Activated B cell treated with CpG ODN at 0.5 μM for 24 hours (primary cell): ENCODE results near the gene RFTN2. TPM values are rescaled to one million over a fixed set of nuclear protein-coding genes. Genes with fewer than 3 reads are reported as not detected.

Experiments used
- ATAC-seq: fragments of 200-7000 bp; cut with Tn5 transposase; one replicate; pipeline ENCODE4 v1.10.0; 2021; ENCODE audit warnings: low read depth, mild to moderate bottlenecking, moderate library complexity
- CTCF ChIA-PET: fragments of 350-600 bp; sonication (Branson Sonifier 250); formaldehyde crosslinking; loops from one replicate; lab custom pipeline; 2021; ENCODE audit warnings: antibody characterized with exemption; lab: Charles Lee
- POLR2A ChIA-PET: fragments of 350-600 bp; sonication (Branson Sonifier 250); formaldehyde crosslinking; loops from one replicate; lab custom pipeline; 2021; ENCODE audit warnings: antibody characterized with exemption; lab: Charles Lee
- DNase-seq: peaks from one replicate; pipeline ENCODE4 v3.0.0; 2022
- H3K27ac Mint-ChIP-seq: one replicate; pipeline ENCODE4 v1.8.0; 2020; ENCODE audit warnings: mixed read lengths
- H3K27me3 Mint-ChIP-seq: one replicate; pipeline ENCODE4 v1.8.0; 2021; ENCODE audit warnings: mixed read lengths
- H3K36me3 Mint-ChIP-seq: one replicate; pipeline ENCODE4 v1.8.0; 2021; ENCODE audit warnings: low read depth, mixed read lengths
- H3K4me1 Mint-ChIP-seq: one replicate; pipeline ENCODE4 v1.8.0; 2021; ENCODE audit warnings: mixed read lengths
- H3K4me3 Mint-ChIP-seq: one replicate; pipeline ENCODE4 v1.8.0; 2020; ENCODE audit warnings: mild to moderate bottlenecking, mixed read lengths
- H3K9me3 Mint-ChIP-seq: one replicate; pipeline ENCODE4 v1.8.0; 2020; ENCODE audit warnings: mixed read lengths
- CTCF ChIP-seq: fragments of 200-600 bp; IDR thresholded peaks from one replicate; pipeline ENCODE4 v1.8.0; 2022; ENCODE audit warnings: antibody characterized with exemption, mild to moderate bottlenecking
- intact Hi-C: fragments of 100-400 bp; cut with micrococcal nuclease; formaldehyde crosslinking; loops from one replicate; pipeline ENCODE4 v1.15.1; 2024
- total RNA-seq: library from RNA; stranded (reverse); gene quantifications from 2 replicates; pipeline ENCODE4 v1.2.3, GENCODE V29; 2022

Gene RFTN2
- total RNA-seq, 1 donor from 2014 or later, result not detected

GRCh38 chr2:197708331-197708730 lies 32.9 kb upstream of the RFTN2 start:
- Mint-ChIP-seq H3K36me3 (peaks cover 27% of the 10 kb centered on the region), H3K4me3 (no peak overlapping the region), H3K9me3 (no peaks in the 10 kb centered on the region), H3K27me3 (no peaks in the 10 kb centered on the region), H3K27ac (no peak overlapping the region), H3K4me1 (peaks cover 44% of the 10 kb centered on the region)
- no peak for TF ChIP-seq CTCF
- no peak for ATAC-seq
- CTCF ChIA-PET, result no interaction called here
- intact Hi-C loops, result loop anchor here (10.0 kb wide), 1 partner anchor 914 kb away; the partner anchor contains the start of gene GTF3C3
- POLR2A ChIA-PET, result no interaction called here
- DNase-seq, result no peak

GRCh38 chr2:197707316-197708213 lies 32.2 kb upstream of the RFTN2 start:
- peaks cover 44% of the 10 kb centered on the region for H3K4me1 Mint-ChIP-seq
- POLR2A ChIA-PET, result interaction anchor here (2.5 kb wide), 1 partner anchor 208 kb away, joined by 10 read pairs; the partner anchor contains the start of genes HSPD1 and HSPE1

GRCh38 chr2:197706839-197707207 lies 31.4 kb upstream of the RFTN2 start:
- CTCF ChIA-PET, result interaction anchor here (1.7 to 2.4 kb wide), 3 partner anchors 9 to 590 kb away, joined by 4 to 14 read pairs (median 7); no protein-coding TSS in a partner anchor
- no peak for TF ChIP-seq CTCF
- intact Hi-C loops, result loop anchor here (1.0 to 10.0 kb wide), 4 partner anchors 71 to 912 kb away; partner anchors contain the start of gene GTF3C3
- Mint-ChIP-seq H3K36me3 (peaks cover 22% of the 10 kb centered on the region), H3K27ac (no peak overlapping the region), H3K4me1 (peaks cover 44% of the 10 kb centered on the region), H3K27me3 (peaks cover 6% of the 10 kb centered on the region), H3K4me3 (peak overlapping the region; percentile 89), H3K9me3 (no peaks in the 10 kb centered on the region)
- POLR2A ChIA-PET, result interaction anchor here (1.2 to 2.5 kb wide), 2 partner anchors 207 to 254 kb away, joined by 4 to 10 read pairs; partner anchors contain the start of genes COQ10B, HSPD1 and HSPE1
- DNase-seq, result no peak
- no peak for ATAC-seq

More at GRCh38 chr2:197707316-197708213, 32.2 kb upstream of the RFTN2 start:
- DNase-seq (no peak), ATAC-seq (no peak)
- no peaks in the 10 kb centered on the region for H3K9me3 Mint-ChIP-seq
- CTCF ChIA-PET, result interaction anchor here (1.7 to 2.4 kb wide), 3 partner anchors 8 to 589 kb away, joined by 4 to 14 read pairs (median 7); no protein-coding TSS in a partner anchor
- no peak overlapping the region for H3K27ac Mint-ChIP-seq
- H3K36me3 Mint-ChIP-seq, result peaks cover 22% of the 10 kb centered on the region
- peaks cover 1% of the 10 kb centered on the region for H3K27me3 Mint-ChIP-seq
- intact Hi-C loops, result loop anchor here (1.0 to 10.0 kb wide), 4 partner anchors 71 to 913 kb away; partner anchors contain the start of gene GTF3C3
- peak; percentile 48 for TF ChIP-seq CTCF
- H3K4me3 Mint-ChIP-seq, result peak overlapping the region; percentile 89

GRCh38 chr2:197705912-197706838 lies 30.8 kb upstream of the RFTN2 start:
- DNase-seq, result no peak
- ChIA-PET CTCF (interaction anchor here (1.7 to 2.4 kb wide), 3 partner anchors 9 to 590 kb away, joined by 4 to 14 read pairs (median 7); no protein-coding TSS in a partner anchor), POLR2A (interaction anchor here (1.2 to 2.5 kb wide), 3 partner anchors 206 to 906 kb away, joined by 4 to 10 read pairs (median 5); partner anchors contain the start of genes COQ10B, GTF3C3, HSPD1 and HSPE1)
- Mint-ChIP-seq H3K4me1 (peaks cover 44% of the 10 kb centered on the region), H3K27ac (peak overlapping the region; percentile 77), H3K27me3 (peaks cover 10% of the 10 kb centered on the region), H3K36me3 (peaks cover 18% of the 10 kb centered on the region), H3K9me3 (no peaks in the 10 kb centered on the region), H3K4me3 (peak overlapping the region; percentile 89)
- no peak for TF ChIP-seq CTCF
- intact Hi-C loops, result loop anchor here (1.0 to 10.0 kb wide), 7 partner anchors 191 to 1067 kb away; partner anchors contain the start of genes CCDC150, COQ10B, GTF3C3 and HSPD1
- no peak for ATAC-seq
